ENCODE results near the gene AURKB. TPM values are rescaled to one million over a fixed set of nuclear protein-coding genes. Genes with fewer than 3 reads are reported as not detected.
A peak's percentile ranks its signal among the peaks of the same experiment; 100 is the strongest.

The AURKB gene
- total and polyA plus RNA-seq, 2 of the 13 experiments (the other 11 are each of a cell fraction or from before 2014, with no cell fraction given) = 29.5 to 75.3 TPM

GRCh38 chr17:8189711-8190477, 20.5 kb downstream of the AURKB start, which contains the start of gene BORCS6 (continued):
- TF ChIP-seq ZNF770 (CRISPR knock-in tag; IDR thresholded peaks at IDR 0.05) = no peak
- no peak for TF ChIP-seq MED13 (CRISPR knock-in tag; IDR thresholded peaks at IDR 0.05)
- no peak for TF ChIP-seq HNF1A (IDR thresholded peaks at IDR 0.05; ENCODE audit: low read depth)
- TF ChIP-seq HNF1A (CRISPR knock-in tag; IDR thresholded peaks at IDR 0.05; ENCODE audit: borderline replicate concordance) = peak; percentile 56; the same call in 1 of the 2 replicates
- TF ChIP-seq, protein P1, sequence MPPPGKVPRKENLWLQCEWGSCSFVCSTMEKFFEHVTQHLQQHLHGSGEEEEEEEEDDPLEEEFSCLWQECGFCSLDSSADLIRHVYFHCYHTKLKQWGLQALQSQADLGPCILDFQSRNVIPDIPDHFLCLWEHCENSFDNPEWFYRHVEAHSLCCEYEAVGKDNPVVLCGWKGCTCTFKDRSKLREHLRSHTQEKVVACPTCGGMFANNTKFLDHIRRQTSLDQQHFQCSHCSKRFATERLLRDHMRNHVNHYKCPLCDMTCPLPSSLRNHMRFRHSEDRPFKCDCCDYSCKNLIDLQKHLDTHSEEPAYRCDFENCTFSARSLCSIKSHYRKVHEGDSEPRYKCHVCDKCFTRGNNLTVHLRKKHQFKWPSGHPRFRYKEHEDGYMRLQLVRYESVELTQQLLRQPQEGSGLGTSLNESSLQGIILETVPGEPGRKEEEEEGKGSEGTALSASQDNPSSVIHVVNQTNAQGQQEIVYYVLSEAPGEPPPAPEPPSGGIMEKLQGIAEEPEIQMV (CRISPR knock-in tag; IDR thresholded peaks at IDR 0.05; ENCODE audit: low read depth) = 0 out of 2 replicates have a peak, but pooled peaks have one; percentile 42
- no peak for TF ChIP-seq FOXO1 (CRISPR knock-in tag; IDR thresholded peaks at IDR 0.05)
- no peak for TF ChIP-seq ZNF674 (CRISPR knock-in tag; IDR thresholded peaks at IDR 0.05; ENCODE audit: low read depth)
- no peak for TF ChIP-seq ZNF121 (CRISPR knock-in tag; IDR thresholded peaks at IDR 0.05)
- TF ChIP-seq GMEB2 (CRISPR knock-in tag; IDR thresholded peaks at IDR 0.05; ENCODE audit: low read depth) = no peak
- no peak for TF ChIP-seq NFKB2 (CRISPR knock-in tag; IDR thresholded peaks at IDR 0.05; ENCODE audit: borderline replicate concordance)
- TF ChIP-seq ZBTB7B (CRISPR knock-in tag; IDR thresholded peaks at IDR 0.05) = no peak
- TF ChIP-seq, protein P2, sequence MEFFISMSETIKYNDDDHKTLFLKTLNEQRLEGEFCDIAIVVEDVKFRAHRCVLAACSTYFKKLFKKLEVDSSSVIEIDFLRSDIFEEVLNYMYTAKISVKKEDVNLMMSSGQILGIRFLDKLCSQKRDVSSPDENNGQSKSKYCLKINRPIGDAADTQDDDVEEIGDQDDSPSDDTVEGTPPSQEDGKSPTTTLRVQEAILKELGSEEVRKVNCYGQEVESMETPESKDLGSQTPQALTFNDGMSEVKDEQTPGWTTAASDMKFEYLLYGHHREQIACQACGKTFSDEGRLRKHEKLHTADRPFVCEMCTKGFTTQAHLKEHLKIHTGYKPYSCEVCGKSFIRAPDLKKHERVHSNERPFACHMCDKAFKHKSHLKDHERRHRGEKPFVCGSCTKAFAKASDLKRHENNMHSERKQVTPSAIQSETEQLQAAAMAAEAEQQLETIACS (CRISPR knock-in tag; IDR thresholded peaks at IDR 0.05) = no peak
- no peak for TF ChIP-seq HDAC6 (IDR thresholded peaks at IDR 0.05; ENCODE audit: low read depth, low read length)
- no peak for TF ChIP-seq LRRFIP1 (CRISPR knock-in tag; conservative IDR thresholded peaks at IDR 0.05)
- peak; percentile 94 for TF ChIP-seq ZNF543 (CRISPR knock-in tag; IDR thresholded peaks at IDR 0.05)

Data from HepG2 (cell line).